ENCODE results near the gene ZNF625. TPM values are rescaled to one million over a fixed set of nuclear protein-coding genes. Genes with fewer than 3 reads are reported as not detected.

Gene ZNF625
- 4.2 and 5.0 TPM in 2 replicates for total RNA-seq

DNA sequence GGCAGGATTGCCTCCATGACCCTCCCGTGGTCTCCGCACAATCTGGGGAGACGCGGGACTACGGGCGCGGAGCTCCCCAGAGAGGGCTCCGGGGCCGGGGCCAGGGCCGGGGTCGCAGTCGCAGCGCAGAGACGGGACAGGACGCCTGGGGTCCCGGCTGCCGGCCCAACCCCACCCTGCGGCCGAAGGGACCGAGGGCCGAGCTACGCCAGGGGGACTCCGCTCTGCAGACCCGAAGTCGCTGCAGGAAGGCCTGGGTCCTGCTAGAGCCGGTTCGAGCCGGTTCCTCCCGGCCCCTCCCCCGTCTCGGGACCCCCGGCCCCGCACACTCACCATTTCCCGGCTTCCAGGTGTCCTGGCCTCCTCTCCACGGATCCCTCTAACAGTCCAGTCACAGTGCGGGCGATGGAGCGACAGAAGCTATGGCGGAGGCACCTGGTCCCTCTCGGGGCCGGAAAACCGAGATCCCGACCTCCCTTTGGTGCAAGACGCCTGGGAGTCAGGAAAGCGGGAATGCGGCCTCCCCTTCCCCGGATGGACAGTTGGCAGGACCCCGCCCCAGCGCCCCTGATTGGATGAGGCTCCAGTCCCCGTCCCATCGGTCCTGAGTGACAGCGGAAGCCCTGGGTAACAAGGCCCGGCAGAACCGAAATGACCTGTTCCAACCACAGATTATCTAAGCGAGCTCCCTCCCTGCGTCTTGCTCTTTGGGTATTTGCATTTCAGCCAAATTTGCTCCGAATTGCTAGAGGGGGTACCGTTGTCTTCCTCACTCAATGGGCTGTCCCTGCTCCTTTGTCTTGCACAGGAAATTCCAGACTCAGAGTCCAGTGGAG lies at the start of gene ZNF625:
Gene ZNF625, minus strand, starts transcription at position 512 of the 836 bp plus-strand sequence. Its CDS starts 176 bp downstream, at position 336.
- intact Hi-C loops (cut with micrococcal nuclease): no loop called here

DNA sequence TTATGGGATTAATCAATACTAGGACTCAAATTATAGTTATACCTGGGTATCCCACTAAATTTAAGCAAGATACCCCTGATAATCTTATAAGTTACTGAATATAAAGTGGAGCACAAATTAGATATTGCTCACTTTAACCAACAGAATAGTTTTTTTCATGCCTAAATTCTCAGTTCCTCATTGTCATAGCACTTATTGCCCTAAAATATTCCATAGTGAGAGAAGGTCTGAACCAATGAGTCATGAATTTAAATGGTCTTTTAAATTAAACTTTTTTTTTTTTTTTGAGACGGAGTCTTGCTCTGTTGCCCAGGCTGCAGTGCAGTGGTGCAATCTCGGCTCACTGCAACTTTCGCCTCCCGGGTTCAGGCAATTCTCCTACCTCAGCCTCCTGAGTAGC lies 48.8 kb upstream of the ZNF625 start:
- intact Hi-C loops (cut with micrococcal nuclease): loop anchor here (10.0 kb wide), 1 partner anchor 160 kb away; the partner anchor contains the start of gene ZNF442

DNA sequence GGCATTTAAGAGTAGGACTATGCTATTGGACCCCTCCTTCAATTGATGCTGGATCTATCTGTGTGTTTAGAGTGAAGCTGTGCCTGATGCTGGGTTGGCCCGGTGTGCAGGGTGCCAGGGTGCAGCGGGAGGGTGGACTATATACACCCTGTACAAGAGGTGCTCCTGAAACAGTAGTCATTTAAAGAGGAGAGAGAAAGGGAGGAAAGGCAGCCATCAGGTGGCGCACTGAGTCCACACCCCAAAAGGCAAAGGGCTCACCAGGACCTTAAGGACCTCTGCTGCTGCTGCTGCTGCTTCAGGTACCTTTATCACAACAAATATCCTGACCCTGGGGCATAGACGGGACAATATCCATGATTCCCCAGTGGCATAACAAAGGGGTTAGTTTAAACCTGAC lies 45.7 kb upstream of the ZNF625 start:
- intact Hi-C loops (cut with micrococcal nuclease): loop anchor here (10.0 kb wide), 1 partner anchor 163 kb away; the partner anchor contains the start of gene ZNF442

DNA sequence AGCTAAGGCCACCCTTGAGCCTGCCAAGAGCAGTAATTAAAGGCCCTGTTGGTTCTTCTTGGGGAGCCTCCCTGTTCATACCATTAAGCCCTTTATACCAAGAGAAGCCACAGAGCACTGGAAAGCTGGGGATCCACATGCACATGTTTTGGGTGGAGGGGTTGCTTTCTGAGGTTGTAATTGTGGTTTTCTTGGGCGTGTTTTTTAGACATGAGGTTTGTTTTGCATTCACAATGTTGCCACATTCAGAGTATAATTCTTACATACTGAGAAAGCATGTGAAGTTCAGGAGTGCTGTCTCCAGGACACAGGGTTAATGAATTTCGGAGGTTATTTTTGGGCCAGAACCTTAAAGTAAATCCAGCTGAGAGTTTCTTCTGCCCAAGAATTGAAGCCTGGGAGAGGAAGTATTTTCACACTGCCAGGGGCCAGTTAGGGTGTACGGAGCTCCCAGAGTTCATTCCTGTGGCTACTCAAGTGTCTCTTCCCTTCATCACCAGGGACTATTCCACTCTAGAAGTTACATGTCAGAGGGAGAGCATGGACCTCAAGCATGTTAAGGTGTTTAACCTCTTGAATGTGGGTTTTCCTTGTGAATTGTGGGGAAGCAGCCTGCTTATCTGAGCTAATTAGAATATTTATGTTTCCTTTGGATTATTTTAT lies 43.4 kb upstream of the ZNF625 start:
- intact Hi-C loops (cut with micrococcal nuclease): loop anchor here (10.0 kb wide), 1 partner anchor 165 kb away; the partner anchor contains the start of gene ZNF442

DNA sequence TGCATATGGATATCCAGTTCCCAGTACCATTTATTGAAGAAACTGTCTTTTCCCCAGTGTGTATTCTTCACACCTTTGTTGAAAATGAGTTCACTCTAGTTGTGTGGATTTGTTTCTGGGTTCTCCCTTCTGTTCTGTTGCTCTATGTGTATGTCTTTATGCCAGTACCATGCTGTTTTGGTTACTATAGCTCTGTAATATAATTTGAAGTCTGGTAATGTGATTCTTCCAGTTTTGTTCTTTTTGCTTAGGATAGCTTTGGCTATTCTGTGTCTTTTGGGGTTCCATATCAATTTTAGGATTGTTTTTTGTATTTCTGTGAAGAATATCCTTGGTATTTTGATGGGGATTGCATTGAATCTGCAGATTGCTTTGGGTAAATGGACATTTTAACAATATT lies 41.6 kb upstream of the ZNF625 start:
- intact Hi-C loops (cut with micrococcal nuclease): no loop called here

DNA sequence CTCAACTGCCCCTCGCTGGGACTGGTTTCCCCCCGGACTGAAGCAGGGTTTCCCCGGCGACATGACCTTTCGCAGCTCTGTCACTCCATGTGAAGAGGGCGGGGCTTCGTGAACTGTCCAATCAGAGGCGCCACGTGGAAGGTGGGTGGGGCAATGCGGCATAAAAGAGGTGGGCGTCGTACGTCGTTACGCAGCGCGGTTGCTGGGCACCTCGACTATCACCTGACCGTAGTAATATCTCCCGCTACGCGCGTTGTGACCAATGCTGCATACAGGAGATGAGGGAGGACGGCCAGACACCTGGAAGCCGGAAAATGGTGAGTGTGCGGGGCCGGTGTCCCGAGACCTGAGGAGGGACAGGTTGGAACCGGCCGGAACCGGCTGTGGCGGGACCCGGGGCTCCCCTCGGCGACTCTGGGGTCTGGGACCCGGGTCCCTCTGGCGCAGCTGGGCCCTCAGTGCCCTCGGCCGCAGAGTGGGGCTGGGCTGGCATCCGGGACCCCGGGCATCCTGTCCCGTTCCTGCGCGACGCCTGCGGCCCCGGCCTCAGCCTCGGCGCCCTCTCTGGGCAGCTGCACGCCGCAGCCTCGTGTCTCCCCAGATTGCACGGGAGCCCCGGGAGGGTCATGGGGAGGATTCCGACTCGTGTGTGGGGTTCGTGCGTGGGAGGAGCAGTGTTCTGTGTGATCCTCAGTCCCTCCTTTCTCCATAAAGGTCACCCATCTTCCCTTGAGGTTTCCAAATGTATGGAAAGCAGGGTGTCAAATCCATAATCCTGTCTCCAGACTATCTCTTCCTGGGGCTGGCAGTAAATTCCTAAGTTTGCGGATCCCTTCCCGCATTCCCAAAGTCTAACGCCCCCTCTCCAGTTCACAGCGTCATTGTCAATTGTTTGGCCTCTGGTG lies 38.5 kb upstream of the ZNF625 start:
- intact Hi-C loops (cut with micrococcal nuclease): no loop called here

DNA sequence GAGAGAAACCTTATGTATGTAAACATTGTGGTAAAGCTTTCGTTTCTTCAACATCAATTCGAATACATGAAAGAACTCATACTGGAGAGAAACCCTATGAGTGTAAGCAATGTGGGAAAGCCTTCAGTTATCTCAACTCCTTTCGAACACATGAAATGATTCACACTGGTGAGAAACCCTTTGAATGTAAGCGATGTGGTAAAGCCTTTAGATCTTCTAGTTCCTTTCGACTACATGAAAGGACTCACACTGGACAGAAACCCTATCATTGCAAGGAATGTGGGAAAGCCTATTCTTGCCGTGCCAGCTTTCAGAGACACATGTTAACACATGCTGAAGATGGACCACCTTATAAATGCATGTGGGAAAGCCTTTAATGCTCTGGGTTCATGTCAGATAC lies 31.1 kb upstream of the ZNF625 start:
- intact Hi-C loops (cut with micrococcal nuclease): no loop called here

DNA sequence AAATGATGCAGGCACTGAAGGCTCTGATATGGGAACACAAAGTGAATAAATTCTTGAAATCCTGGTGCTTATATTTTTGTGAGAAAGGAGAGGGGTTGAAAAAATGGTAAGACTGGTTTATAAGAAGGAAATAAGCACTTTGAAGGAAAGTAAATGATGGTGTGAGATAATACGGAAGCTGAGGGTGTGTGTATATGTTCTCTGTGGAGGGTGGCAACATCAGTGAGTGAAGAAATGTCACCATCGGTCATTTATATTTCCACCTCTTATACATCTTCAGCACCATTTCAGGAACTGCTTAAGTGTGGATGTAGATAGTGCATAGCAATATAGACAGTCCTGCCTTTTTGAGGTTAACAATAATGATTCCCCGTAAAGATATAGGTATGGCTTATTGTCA lies 23.8 kb upstream of the ZNF625 start:
- intact Hi-C loops (cut with micrococcal nuclease): no loop called here

DNA sequence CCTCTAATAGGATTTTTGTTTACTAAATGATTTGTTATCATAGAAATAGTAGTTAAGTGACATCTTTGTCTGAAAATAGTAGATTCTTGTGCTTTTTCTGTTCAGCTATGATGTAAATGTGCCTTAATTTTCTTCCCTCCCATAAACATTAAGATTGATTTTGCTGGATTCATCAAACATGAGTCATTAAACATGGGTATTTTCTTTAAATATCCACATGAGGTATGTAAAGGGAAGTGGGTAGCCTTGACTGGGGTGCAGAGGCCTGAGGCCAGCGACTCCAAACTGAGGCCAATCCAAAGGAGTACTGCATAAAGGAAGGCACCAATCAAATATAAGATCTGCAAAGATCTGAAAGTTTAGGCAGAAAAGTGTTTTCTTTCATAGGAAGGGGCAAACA lies 10.1 kb upstream of the ZNF625 start:
- intact Hi-C loops (cut with micrococcal nuclease): no loop called here

DNA sequence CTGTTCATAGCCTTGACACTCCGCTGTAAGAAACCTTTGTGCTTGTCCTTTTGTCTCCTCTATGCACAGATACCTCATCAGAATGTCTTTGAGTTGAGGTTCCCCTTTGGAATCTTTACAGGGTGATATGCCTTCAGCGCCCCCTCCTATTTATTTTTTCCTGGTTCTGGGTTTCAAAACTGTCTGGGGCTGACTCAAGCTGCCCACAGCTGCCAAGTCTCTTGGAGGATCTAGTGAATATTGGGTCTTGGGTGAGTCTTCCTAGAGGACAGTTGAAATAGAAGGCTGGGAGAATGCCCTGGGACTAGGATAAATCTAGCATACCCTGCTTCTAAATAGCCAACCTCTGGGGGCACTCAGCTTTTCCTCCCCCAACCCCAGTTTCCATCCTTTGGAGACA lies 7.3 kb upstream of the ZNF625 start:
- intact Hi-C loops (cut with micrococcal nuclease): loop anchor here (1.0 to 5.0 kb wide), 3 partner anchors 131 to 278 kb away; partner anchors contain the start of genes ZNF44, ZNF443 and ZNF563

DNA sequence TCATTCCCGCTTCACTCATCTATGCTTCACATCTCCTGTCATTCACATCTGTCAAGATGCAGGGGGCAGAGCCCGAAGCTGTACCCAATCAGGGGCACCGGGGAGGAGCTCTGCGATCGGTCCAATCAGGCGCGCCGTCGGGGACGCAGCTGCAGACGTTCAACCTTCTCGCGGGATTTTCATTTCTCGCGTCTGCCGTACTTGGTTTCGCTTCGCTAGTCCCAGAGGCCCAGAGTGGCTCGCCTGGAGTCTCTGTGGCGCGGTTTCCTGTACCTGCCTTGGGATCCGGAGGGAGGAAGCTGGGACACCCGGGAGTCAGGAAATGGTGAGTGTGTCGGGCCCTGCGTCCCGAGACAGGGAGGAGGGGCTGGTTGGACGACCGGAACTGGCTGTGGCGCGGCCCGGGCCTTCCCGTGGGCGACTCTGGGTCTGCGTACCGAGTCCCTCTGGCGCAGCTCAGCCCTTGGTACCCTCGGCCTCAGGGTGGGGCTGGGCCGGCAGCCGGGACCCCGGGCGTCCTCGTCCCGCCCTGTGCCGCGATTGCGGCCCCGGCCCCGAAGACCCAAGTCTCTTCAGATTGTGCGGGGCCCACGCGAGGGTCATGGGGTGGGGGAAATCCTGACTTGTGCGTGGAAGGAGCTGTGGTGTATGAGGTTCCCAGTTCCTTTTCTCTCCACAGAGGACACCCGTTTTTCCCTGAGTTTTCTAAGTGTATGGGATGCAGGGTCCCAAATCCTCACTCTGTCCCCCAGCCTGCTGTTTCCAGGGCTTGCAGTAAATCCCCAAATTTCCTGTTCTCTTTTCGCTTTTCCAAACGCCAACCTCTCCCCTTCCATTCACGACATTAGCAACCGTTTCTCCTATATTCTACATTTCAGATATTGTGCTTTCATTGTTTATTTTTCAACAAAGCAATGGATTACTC lies 6.6 kb upstream of the ZNF625 start, which contains the start of gene ZNF136:
Gene ZNF136, plus strand, starts transcription at position 215 of the 925 bp plus-strand sequence. Its CDS starts 108 bp downstream, at position 323.
- intact Hi-C loops (cut with micrococcal nuclease): loop anchor here (1.0 to 5.0 kb wide), 5 partner anchors 23 to 388 kb away; partner anchors contain the start of genes ZNF20, ZNF44, ZNF443 and ZNF563

DNA sequence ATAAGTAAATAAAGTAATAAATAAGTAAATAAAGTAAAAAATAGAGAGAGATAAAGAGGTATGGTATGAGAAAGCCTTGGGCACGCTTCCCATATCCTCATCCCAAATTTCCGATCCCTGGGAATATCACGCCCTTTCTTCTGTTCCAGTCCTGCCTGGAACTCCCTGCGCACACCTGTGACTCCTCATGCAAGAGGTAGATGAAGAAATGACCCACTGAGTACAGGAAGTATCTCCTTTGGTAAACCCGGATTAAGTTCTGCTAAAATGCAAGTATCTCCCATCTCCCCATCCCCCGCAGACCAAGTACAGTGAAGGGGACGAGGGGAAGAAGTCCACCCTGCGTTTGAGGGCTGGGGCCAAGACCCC lies 6.0 kb upstream of the ZNF625 start:
- intact Hi-C loops (cut with micrococcal nuclease): loop anchor here (1.0 to 5.0 kb wide), 4 partner anchors 22 to 389 kb away; partner anchors contain the start of genes ZNF20, ZNF44, ZNF443 and ZNF564

DNA sequence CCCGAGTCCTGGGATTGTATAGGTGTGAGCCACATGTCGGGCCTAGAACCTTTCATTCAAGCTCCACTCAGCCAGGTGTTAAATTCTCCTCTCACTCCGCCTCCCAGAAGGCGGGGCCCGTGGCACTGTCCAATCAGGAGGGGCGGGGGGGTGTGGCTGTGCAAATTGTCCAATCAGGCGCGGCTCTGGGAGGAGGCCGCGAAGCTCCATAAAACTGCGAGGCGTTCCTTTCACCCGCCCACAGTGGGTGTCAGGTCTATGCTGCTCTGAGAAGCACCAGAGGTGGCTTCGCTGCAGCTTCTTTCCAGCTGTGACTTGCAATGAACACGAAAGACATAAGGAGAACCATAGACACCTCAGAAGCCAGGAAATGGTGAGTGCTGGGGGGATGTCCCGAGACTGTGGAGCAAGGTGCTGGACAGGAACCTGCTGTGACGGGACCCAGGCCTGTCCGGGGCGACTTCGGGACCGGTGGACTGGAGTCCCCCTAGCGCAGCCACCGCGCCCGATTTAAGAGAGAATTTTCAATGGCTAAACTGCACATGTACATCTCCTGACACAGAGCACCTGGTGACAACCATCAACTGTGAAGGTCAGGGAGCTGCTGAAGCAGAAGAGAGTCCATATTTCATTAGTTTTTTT lies 3.4 kb upstream of the ZNF625 start:
- intact Hi-C loops (cut with micrococcal nuclease): loop anchor here (5.0 kb wide), 1 partner anchor 282 kb away; the partner anchor contains the start of gene ZNF443

DNA sequence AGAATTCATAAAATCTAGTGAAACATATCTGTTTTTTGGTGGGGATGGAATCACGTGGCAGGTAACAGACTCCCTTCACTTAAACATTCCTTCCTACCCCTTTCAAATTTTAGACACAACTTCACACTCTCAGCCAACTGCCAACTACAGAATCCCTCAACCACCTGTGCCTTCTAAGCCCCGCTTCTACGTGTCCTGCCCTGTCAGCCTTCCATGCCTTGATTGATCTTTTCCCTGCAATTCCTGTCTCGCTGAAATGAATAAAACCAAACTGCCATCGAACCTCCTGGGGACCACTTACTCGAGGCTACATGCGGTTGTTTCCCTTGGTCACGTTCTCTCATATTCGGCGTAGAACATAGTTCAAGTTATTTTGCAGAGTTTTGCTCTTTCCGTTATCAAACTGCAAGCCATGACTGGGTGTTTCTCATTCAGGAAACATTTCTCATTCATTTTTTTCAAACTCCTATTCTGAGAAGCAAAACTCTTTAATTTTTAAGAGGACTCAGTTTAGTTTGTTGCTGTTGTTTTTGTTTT lies 1.1 kb downstream of the ZNF625 start:
- intact Hi-C loops (cut with micrococcal nuclease): no loop called here

DNA sequence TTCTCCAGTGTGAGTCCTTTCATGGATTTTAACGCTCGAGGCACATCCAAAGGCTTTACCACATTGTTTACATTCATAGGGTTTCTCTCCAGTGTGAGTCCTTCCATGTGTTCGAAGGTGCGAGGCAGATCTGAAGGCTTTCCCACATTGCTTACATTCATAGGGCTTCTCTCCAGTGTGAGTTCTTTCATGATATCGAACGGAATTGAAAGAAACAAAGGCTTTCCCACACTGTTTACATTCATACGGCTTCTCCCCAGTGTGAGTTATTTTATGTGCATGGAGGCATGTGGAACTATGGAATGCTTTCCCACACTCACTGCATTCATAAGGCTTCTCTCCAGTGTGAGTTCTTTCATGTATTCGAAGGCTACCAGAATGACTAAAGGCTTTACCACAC lies 11.2 kb downstream of the ZNF625 start:
- intact Hi-C loops (cut with micrococcal nuclease): no loop called here

DNA sequence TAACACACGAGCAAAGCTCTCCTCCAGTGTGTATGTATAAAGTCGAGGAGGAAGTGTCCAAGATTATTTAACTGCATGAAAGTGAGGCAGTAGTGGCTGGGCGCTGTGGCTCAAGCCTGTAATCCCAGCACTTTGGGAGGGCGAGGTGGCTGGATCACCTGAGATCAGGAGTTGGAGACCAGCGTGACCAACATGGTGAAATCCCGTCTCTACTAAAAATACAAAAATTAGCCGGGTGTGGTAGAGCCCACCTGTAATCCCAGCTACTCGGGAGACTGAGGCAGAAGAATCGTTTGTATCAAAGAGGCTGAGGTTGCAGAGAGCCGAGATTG lies 15.2 kb downstream of the ZNF625 start:
- intact Hi-C loops (cut with micrococcal nuclease): loop anchor here (1.0 to 5.0 kb wide), 6 partner anchors 49 to 344 kb away; partner anchors contain the start of gene ZNF440

DNA sequence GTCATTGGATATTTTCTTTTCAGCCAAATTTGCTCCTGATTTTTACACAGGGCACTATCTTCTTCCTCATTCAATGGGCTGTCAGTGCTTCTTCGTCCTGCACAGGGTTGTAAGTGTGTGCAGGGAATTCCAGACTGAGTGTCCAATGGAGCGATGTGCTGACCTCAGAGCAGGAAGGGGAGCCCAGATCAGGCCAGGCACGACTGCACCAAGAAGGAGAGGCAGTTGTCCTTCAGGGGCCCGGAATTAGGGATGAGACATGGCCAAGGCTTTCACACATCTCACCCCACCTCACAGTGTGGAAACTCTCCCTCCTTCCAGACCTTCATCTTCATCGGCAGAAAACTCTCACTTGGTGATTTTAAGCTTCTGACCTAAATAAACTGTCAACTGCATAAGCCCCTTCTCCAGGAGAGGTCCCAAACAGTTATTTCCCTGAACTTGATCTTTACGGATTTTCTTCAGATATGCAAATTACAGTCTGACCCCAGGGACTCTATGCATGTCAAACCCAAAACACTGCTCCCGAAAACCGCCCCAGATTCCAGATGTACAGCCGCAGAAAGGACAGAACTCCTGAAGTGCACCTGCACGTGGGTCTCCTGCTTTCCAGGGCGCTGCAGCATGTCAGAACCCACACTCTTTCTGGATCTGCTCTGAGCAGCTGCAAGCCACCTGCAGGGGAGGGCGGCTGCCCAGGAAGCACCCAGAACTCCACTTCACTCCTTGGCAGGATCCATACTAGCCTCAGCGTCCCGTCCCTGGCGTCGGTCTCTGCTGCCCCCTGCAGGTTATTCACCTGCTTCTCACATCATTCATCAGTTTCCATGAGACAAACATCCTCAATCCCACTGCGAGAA lies 15.8 kb downstream of the ZNF625 start:
- intact Hi-C loops (cut with micrococcal nuclease): loop anchor here (1.0 to 5.0 kb wide), 9 partner anchors 22 to 343 kb away; partner anchors contain the start of genes ZNF440 and ZNF700

Data from T-helper 2 cell treated with Interferon-gamma antibody and Interleukin-4, amounts not matched to agents 100 ng/mL and 5 ng/mL, for 36 hours (primary cell).